ENCODE data around the gene ENO4.

ENO4 gene

DNA sequence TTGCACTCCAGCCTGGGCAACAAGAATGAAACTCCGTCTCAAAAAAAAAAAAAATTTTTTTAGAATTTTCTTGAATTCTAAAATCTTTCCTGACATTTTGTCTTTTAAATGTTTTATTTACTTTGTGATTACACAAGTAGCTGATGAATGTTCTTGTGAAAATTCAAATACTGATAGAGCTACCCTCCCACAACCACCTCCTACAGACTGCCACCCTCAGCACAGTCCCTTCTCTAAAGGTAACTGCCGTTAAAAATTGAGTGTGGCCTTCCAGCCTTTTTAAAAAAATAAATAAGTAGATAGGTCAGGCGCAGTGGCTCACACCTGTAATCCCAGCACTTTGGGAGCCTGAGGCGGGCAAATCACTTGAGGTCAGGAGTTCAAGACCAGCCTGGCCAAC, 15.1 kb downstream of the ENO4 start:
- TF ChIP-seq, protein P1, sequence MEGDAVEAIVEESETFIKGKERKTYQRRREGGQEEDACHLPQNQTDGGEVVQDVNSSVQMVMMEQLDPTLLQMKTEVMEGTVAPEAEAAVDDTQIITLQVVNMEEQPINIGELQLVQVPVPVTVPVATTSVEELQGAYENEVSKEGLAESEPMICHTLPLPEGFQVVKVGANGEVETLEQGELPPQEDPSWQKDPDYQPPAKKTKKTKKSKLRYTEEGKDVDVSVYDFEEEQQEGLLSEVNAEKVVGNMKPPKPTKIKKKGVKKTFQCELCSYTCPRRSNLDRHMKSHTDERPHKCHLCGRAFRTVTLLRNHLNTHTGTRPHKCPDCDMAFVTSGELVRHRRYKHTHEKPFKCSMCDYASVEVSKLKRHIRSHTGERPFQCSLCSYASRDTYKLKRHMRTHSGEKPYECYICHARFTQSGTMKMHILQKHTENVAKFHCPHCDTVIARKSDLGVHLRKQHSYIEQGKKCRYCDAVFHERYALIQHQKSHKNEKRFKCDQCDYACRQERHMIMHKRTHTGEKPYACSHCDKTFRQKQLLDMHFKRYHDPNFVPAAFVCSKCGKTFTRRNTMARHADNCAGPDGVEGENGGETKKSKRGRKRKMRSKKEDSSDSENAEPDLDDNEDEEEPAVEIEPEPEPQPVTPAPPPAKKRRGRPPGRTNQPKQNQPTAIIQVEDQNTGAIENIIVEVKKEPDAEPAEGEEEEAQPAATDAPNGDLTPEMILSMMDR (IDR thresholded peaks at IDR 0.05; ENCODE audit: low read depth, low read length), result no peak
- no peak overlapping the region for H3K4me3 ChIP-seq (replicated peaks in 1 of 2; ENCODE audit: low read depth in 2 of 2, low read length in 2 of 2)
- DNase-seq (ENCODE audit: low read depth in 2 of 2), result no peak

- H3K4me3 ChIP-seq (replicated peaks in 1 of 2; ENCODE audit: low read depth in 2 of 2, low read length in 2 of 2), result no peak overlapping the region
- DNase-seq (ENCODE audit: low read depth in 2 of 2), result no peak
- TF ChIP-seq, protein P1 (IDR thresholded peaks at IDR 0.05; ENCODE audit: low read depth, low read length), result no peak
Measured at GRCh38 chr10:116866066-116866465, 16.8 kb downstream of the ENO4 start.

DNA sequence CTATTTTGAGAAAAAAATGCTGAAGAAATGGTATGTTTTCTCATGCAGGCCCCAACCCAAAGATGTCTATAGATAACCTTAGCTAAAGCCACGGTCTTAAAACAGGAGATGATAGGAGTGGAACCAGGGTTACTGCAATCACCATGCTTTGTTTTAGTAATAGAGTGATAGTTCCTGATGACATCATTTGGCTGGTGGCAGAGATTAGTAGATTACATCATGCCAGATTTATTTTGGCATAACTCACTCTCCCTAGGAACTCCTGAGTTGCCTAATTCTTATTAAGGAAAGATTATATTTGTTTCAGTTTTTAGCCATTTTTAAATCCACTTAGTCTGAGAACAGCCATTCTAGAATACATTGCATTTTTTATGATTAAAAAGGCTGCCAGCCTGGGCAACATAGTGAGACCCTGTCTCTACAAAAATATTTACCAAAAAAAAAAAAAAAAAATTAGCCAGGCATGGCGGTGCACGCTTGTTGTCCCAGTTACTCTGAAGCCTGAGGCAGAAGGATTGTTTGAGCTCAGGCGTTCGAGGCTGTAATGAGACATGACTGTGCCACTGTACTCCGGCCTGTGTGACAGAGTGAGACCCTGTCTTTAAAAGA, 17.8 kb downstream of the ENO4 start:
- TF ChIP-seq, protein P1 (IDR thresholded peaks at IDR 0.05; ENCODE audit: low read depth, low read length), result no peak
- peak; percentile 18 to 63 for DNase-seq (ENCODE audit: low read depth in 2 of 2)
- no peak overlapping the region for H3K4me3 ChIP-seq (replicated peaks in 1 of 2; ENCODE audit: low read depth in 2 of 2, low read length in 2 of 2)

DNA sequence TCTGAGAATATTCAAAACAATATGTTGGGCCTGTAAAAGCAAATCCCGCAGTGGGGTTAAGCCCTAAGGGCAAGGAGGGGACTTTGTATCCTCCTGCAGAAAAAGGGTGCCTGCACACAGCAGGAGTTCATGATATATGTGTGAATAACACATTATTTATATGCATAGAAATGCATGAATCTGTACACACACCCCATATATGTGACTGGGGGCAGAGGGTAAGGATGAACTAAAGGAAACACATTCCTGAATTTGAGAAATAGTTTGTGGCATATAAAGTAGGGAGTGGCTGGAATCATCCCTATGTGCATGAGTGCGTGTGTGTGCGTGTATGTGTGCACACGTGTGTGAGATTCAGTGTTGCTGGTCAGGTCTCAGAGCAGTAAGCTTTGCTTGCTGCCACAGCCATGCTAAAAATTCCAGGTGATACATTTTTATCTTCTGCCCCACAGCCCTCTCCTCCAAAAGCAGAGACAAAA, 18.9 kb downstream of the ENO4 start:
- TF ChIP-seq, protein P1 (IDR thresholded peaks at IDR 0.05; ENCODE audit: low read depth, low read length), result no peak
- DNase-seq (ENCODE audit: low read depth in 2 of 2), result no peak
- no peak overlapping the region for H3K4me3 ChIP-seq (replicated peaks in 1 of 2; ENCODE audit: low read depth in 2 of 2, low read length in 2 of 2)

- TF ChIP-seq, protein P1 (IDR thresholded peaks at IDR 0.05; ENCODE audit: low read depth, low read length), result no peak
- H3K4me3 ChIP-seq (replicated peaks in 1 of 2; ENCODE audit: low read depth in 2 of 2, low read length in 2 of 2), result no peak overlapping the region
- no peak for DNase-seq (ENCODE audit: low read depth in 2 of 2)
Measured at GRCh38 chr10:116868722-116869121, 19.4 kb downstream of the ENO4 start.

DNA sequence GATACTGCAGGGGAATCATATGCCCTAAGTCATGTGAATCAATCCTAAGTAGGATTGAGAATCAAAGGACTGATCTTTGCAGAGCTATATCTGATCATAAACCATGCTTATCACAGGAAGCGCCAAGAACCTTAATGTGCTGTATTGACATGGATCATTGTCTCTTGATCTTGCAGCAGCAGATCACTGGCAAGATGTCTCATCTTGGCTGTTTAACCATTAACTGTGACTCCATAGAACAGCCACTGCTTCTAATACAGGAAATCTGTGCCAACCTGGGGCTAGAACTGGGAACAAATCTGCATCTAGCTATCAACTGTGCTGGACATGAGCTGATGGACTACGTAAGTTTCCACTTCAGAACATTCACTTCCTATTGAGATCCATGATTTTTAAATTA, 21.6 kb downstream of the ENO4 start:
- TF ChIP-seq, protein P1 (IDR thresholded peaks at IDR 0.05; ENCODE audit: low read depth, low read length), result no peak
- DNase-seq (ENCODE audit: low read depth in 2 of 2), result no peak
- H3K4me3 ChIP-seq (replicated peaks in 1 of 2; ENCODE audit: low read depth in 2 of 2, low read length in 2 of 2), result no peak overlapping the region

GRCh38 chr10:116873134-116873533, 23.8 kb downstream of the ENO4 start:
- no peak for DNase-seq (ENCODE audit: low read depth in 2 of 2)
- TF ChIP-seq, protein P1 (IDR thresholded peaks at IDR 0.05; ENCODE audit: low read depth, low read length), result no peak
- no peak overlapping the region for H3K4me3 ChIP-seq (replicated peaks in 1 of 2; ENCODE audit: low read depth in 2 of 2, low read length in 2 of 2)

All from cardiac fibroblast (primary cell).